Measurements from ENCODE around the gene DPCD. TPM values are rescaled to one million over a fixed set of nuclear protein-coding genes. Genes with fewer than 3 reads are reported as not detected.

DPCD gene
- total and polyA plus RNA-seq, 2 donors (not counting 3 experiments of a cell fraction or from before 2014, with no cell fraction given), result 25.3 to 39.3 TPM

- no peak for TF ChIP-seq POLR2A (IDR thresholded peaks at IDR 0.05; ENCODE audit: low read depth, low read length)
- TF ChIP-seq GATA2 (IDR thresholded peaks at IDR 0.05; ENCODE audit: insufficient read depth, insufficient read length, low read depth, low read length), result no peak
- no peak for TF ChIP-seq MAX (IDR thresholded peaks at IDR 0.05; ENCODE audit: insufficient read depth, insufficient read length)
- no peak for TF ChIP-seq MYC (IDR thresholded peaks at IDR 0.05; ENCODE audit: low read depth, low read length)
- no peak for TF ChIP-seq POLR2AphosphoS5 (IDR thresholded peaks at IDR 0.05; ENCODE audit: insufficient read depth, low read depth, low read length)
- TF ChIP-seq EZH2 (IDR thresholded peaks at IDR 0.05; ENCODE audit: borderline replicate concordance, low read depth, low read length, severe bottlenecking), result no peak
- no peak for TF ChIP-seq CTCF (IDR thresholded peaks at IDR 0.05; ENCODE audit: extremely low read depth in 1 of 2, insufficient read depth in 1 of 2, low read depth in 1 of 2, low read length in 2 of 2)
- no peak for TF ChIP-seq FOS (IDR thresholded peaks at IDR 0.05; ENCODE audit: borderline replicate concordance, insufficient read depth, low read length)
- no peak for TF ChIP-seq JUN (IDR thresholded peaks at IDR 0.05; ENCODE audit: borderline replicate concordance, insufficient read depth, insufficient read length, low read depth)
- Histone ChIP-seq H2AFZ (ENCODE audit: low read depth, low read length) (no peak overlapping the region), H3K4me2 (ENCODE audit: insufficient read depth, low read length) (no peak overlapping the region), H3K9me1 (replicated peaks; ENCODE audit: control insufficient read depth, extremely low read depth, insufficient read depth, low read length) (no peaks in the 10 kb centered on the region), H3K27ac (ENCODE audit: insufficient read depth, low read depth, low read length) (no peak overlapping the region), H3K9me3 (replicated peaks; ENCODE audit: control insufficient read depth, insufficient read depth, low read length) (no peaks in the 10 kb centered on the region), H3K4me3 (replicated peaks in 1 of 3; ENCODE audit: insufficient read depth in 1 of 3, low read depth in 1 of 3, low read length in 3 of 3) (no peak overlapping the region), H3K79me2 (ENCODE audit: control insufficient read depth, insufficient read depth, low read length) (no peaks in the 10 kb centered on the region), H3K4me1 (ENCODE audit: control insufficient read depth, extremely low read depth, insufficient read depth, low read length) (no peaks in the 10 kb centered on the region), H3K9ac (replicated peaks; ENCODE audit: extremely low read depth, insufficient read depth, low read length) (no peak overlapping the region), H4K20me1 (replicated peaks; ENCODE audit: control insufficient read depth, extremely low read depth, insufficient read depth, low read length) (no peaks in the 10 kb centered on the region), H3K36me3 (ENCODE audit: control insufficient read depth in 2 of 2, extremely low read depth in 1 of 2, insufficient read depth in 2 of 2, low read length in 2 of 2) (peaks cover 5 to 22% of the 10 kb centered on the region in 2 experiments), H3K27me3 (ENCODE audit: control insufficient read depth in 2 of 2, insufficient read depth in 2 of 2, low read length in 2 of 2) (no peaks in the 10 kb centered on the region)
- ChIA-PET CTCF (no interaction called here), POLR2A (no interaction called here)
- intact Hi-C loops (cut with micrococcal nuclease), result no loop called here
- dilution Hi-C loops (cut with MboI; ENCODE audit: extremely low pct_ligation_motif_present, low sequenced_read_pairs), result no loop called here
- no TSS peak for BruUV-seq (replicated peaks)
- DNase-seq (ENCODE audit: low read depth, low spot score) (no peak), FAIRE-seq (no peak)
Measured at GRCh38 chr10:101658975-101659374, 70.9 kb downstream of the DPCD start.

Small RNA genes lying within 50 kb of the gene (microRNA-seq; reads per million reads assigned to microRNA genes)
- gene MIR3158-1 (ENCODE audit: borderline number of aligned reads, borderline replicate concordance), result not detected
- not detected for gene MIR3158-2 (ENCODE audit: borderline number of aligned reads, borderline replicate concordance)

Small RNA genes lying within 50 kb of the gene (small RNA-seq; reads per million reads assigned to genes)
- gene MIR3158-1 (ENCODE audit: insufficient read depth, insufficient read length, low read depth, low replicate concordance) (not detected), gene RNU6-1165P (ENCODE audit: insufficient read depth, insufficient read length, low read depth, low replicate concordance) (0.88 reads per million)

Other genes starting within 250 kb of the DPCD start
- 18.5 and 19.7 TPM in 2 replicates for gene BTRC, start 234.2 kb upstream of the DPCD start, total RNA-seq
- gene BTRC, start 234.2 kb upstream of the DPCD start, polyA plus RNA-seq, result 10.0 and 11.6 TPM in 2 replicates
- gene POLL, start 64 bp upstream of the DPCD start, total RNA-seq, result 27.4 and 34.3 TPM in 2 replicates
- 42.3 and 51.0 TPM in 2 replicates for gene POLL, start 64 bp upstream of the DPCD start, polyA plus RNA-seq
- 20.8 and 22.4 TPM in 2 replicates for gene FBXW4, start 106.8 kb downstream of the DPCD start, total RNA-seq
- gene FBXW4, start 106.8 kb downstream of the DPCD start, polyA plus RNA-seq, result 17.4 and 21.1 TPM in 2 replicates
- gene FGF8, start 187.8 kb downstream of the DPCD start, total RNA-seq, result 0.39 and 0.44 TPM in 2 replicates
- not detected in 2 replicates for gene FGF8, start 187.8 kb downstream of the DPCD start, polyA plus RNA-seq
- 55.4 and 60.7 TPM in 2 replicates for gene NPM3, start 195.1 kb downstream of the DPCD start, total RNA-seq
- gene NPM3, start 195.1 kb downstream of the DPCD start, polyA plus RNA-seq, result 48.1 and 71.3 TPM in 2 replicates
- 113 and 118 TPM in 2 replicates for gene OGA, start 230.1 kb downstream of the DPCD start, total RNA-seq
- gene OGA, start 230.1 kb downstream of the DPCD start, polyA plus RNA-seq, result 21.6 and 30.8 TPM in 2 replicates

All from endothelial cell of umbilical vein (primary cell).